BJ (cell line): ENCODE data around the gene CDC45. TPM values are rescaled to one million over a fixed set of nuclear protein-coding genes. Genes with fewer than 3 reads are reported as not detected.

ENCODE experiments used
- CTCF ChIA-PET: fragments of 350-600 bp; formaldehyde crosslinking; extraction: SDS; loops from one replicate; lab custom pipeline; 2021; ENCODE audit warnings: antibody characterized with exemption, inconsistent platforms; lab: Yijun Ruan, JAX
- POLR2A ChIA-PET: fragments of 300-600 bp; sonication (Branson Sonifier 250); formaldehyde crosslinking; extraction: SDS; loops from one replicate; lab custom pipeline; 2021; ENCODE audit warnings: antibody characterized with exemption; lab: Charles Lee
- DNase-seq: peaks from one replicate; pipeline ENCODE4 v3.0.0-alpha.2; 2011; ENCODE audit warnings: low read depth
- H3K27me3 ChIP-seq: 2 replicates; pipeline ENCODE4 v1.6.0; 2011; ENCODE audit warnings: low read length; ENCODE audit not compliant: control insufficient read depth, insufficient read depth
- H3K36me3 ChIP-seq: 2 replicates; pipeline ENCODE4 v1.5.1; 2011; ENCODE audit warnings: low read length; ENCODE audit not compliant: control insufficient read depth, insufficient read depth
- H3K4me3 ChIP-seq: 2 replicates; pipeline ENCODE4 v1.5.1; 2011; ENCODE audit warnings: low read depth, mild to moderate bottlenecking, control low read depth, low read length
- CTCF ChIP-seq: IDR thresholded peaks from 2 replicates; pipeline ENCODE4 v1.5.1; 2011; ENCODE audit warnings: low read depth, mild to moderate bottlenecking, control low read depth, inconsistent platforms, low read length, moderate library complexity; ENCODE audit not compliant: insufficient read depth
- polyA plus RNA-seq: library from polyadenylated mRNA; depleted of rRNA; stranded (reverse); fragments of >200 nt; gene quantifications from 2 replicates; pipeline ENCODE4 v1.2.3, GENCODE V29; 2011

Gene CDC45
- polyA plus RNA-seq, 1 experiment = 13.8 TPM

- Histone ChIP-seq H3K27me3 (no peaks in the 10 kb centered on the region), H3K4me3 (no peak overlapping the region), H3K36me3 (no peaks in the 10 kb centered on the region; the same call in 1 of the 2 replicates)
- ChIA-PET CTCF (no interaction called here), POLR2A (no interaction called here)
- DNase-seq = no peak
- TF ChIP-seq CTCF = no peak
Measured at GRCh38 chr22:19507534-19507861, 27.8 kb downstream of the CDC45 start.

DNA sequence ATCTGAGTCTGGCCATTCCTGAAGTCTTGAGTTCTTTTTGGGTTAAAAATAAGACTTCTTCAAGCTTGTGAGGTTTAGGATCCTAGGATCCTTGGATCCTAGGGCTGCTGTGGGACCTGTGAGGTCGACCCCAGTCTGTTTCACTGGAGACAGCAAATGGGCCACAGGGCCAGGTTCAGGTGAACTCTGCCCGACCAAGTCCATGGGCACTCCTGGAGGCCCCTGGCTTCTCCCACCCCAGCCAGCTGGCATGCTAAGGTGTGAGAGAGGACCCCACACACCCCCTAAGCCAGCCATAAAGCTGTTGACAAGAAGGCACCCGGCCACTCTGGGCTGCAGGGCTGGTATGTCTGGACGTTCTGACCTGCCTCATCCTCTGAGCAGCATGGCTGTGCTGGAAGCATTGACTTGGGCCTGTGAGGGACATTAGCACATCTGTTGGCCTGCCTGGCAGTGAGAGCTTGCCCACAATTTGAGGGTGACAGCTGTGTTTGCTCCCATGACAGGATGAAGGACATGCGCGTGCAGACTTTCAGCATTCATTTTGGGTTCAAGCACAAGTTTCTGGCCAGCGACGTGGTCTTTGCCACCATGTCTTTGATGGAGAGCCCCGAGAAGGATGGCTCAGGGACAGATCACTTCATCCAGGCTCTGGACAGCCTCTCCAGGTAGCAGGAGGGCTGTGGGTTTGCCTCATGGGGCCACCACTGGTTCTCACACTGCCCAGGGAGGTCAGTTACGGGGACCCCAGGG is 28.5 kb downstream of the CDC45 start:
- H3K27me3 ChIP-seq = no peaks in the 10 kb centered on the region
- TF ChIP-seq CTCF = no peak
- DNase-seq = no peak
- H3K36me3 ChIP-seq = no peaks in the 10 kb centered on the region; the same call in 1 of the 2 replicates
- no peak overlapping the region for H3K4me3 ChIP-seq
- ChIA-PET CTCF (no interaction called here), POLR2A (no interaction called here)

GRCh38 chr22:19509191-19509590 is 29.5 kb downstream of the CDC45 start:
- POLR2A ChIA-PET = no interaction called here

GRCh38 chr22:19509923-19510322 is 30.2 kb downstream of the CDC45 start:
- POLR2A ChIA-PET = no interaction called here
- CTCF ChIA-PET = no interaction called here
- no peak for TF ChIP-seq CTCF
- Histone ChIP-seq H3K27me3 (no peaks in the 10 kb centered on the region), H3K36me3 (no peaks in the 10 kb centered on the region; the same call in 1 of the 2 replicates), H3K4me3 (no peak overlapping the region)
- no peak for DNase-seq

More at GRCh38 chr22:19509191-19509590, 29.5 kb downstream of the CDC45 start:
- CTCF ChIA-PET = no interaction called here
- H3K27me3 ChIP-seq = no peaks in the 10 kb centered on the region
- no peaks in the 10 kb centered on the region; the same call in 1 of the 2 replicates for H3K36me3 ChIP-seq
- no peak for TF ChIP-seq CTCF
- DNase-seq = no peak
- no peak overlapping the region for H3K4me3 ChIP-seq

- POLR2A ChIA-PET = no interaction called here
- H3K4me3 ChIP-seq = no peak overlapping the region
- CTCF ChIA-PET = no interaction called here
- peaks cover under 1% of the 10 kb centered on the region; the same call in 1 of the 2 replicates for H3K36me3 ChIP-seq
- no peaks in the 10 kb centered on the region for H3K27me3 ChIP-seq
- no peak for TF ChIP-seq CTCF
- no peak for DNase-seq
Measured at GRCh38 chr22:19510919-19511341, 31.2 kb downstream of the CDC45 start.
